Trophoblast cell (in vitro differentiated cells and primary cell): ENCODE data around the gene UBE3A.

Experiments used
- DNase-seq, 2 donors: peaks; one replicate each; pipeline ENCODE4 v3.0.0-alpha.2; 2016
- H2AFZ ChIP-seq: 2 replicates; pipeline ENCODE4 v1.6.1; 2013; ENCODE audit warnings: low read length, moderate library complexity, mild to moderate bottlenecking; ENCODE audit not compliant: insufficient read depth, poor library complexity
- H2AK5ac ChIP-seq: 2 replicates; pipeline ENCODE4 v1.6.1; 2013; ENCODE audit warnings: mild to moderate bottlenecking, low read length
- H2BK120ac ChIP-seq: 2 replicates; pipeline ENCODE4 v1.6.1; 2013; ENCODE audit warnings: low read length, mild to moderate bottlenecking, moderate library complexity; ENCODE audit not compliant: insufficient read depth, poor library complexity
- H2BK12ac ChIP-seq: 2 replicates; pipeline ENCODE4 v1.6.1; 2013; ENCODE audit warnings: mild to moderate bottlenecking, low read length, moderate library complexity
- H2BK5ac ChIP-seq: 2 replicates; pipeline ENCODE4 v1.6.1; 2013; ENCODE audit warnings: low read length, low read depth, moderate library complexity, mild to moderate bottlenecking; ENCODE audit not compliant: poor library complexity
- H3K14ac ChIP-seq: 2 replicates; pipeline ENCODE4 v1.6.1; 2013; ENCODE audit warnings: mild to moderate bottlenecking, low read length
- H3K18ac ChIP-seq: 2 replicates; pipeline ENCODE4 v1.6.1; 2013; ENCODE audit warnings: mild to moderate bottlenecking, low read length
- H3K23ac ChIP-seq: 2 replicates; pipeline ENCODE4 v1.6.1; 2013; ENCODE audit warnings: low read length
- H3K27ac ChIP-seq: 2 replicates; pipeline ENCODE4 v1.5.1; 2013; ENCODE audit warnings: low read depth, mild to moderate bottlenecking, inconsistent platforms, low read length, moderate library complexity
- H3K27me3 ChIP-seq: 2 replicates; pipeline ENCODE4 v1.6.1; 2013; ENCODE audit warnings: inconsistent platforms, mild to moderate bottlenecking, low read length, moderate library complexity; ENCODE audit not compliant: insufficient read depth
- H3K36me3 ChIP-seq, 2 experiments: 1 replicate in 1 of 2; 2 replicates in 1 of 2; pipeline ENCODE4 v1.6.1; 2013; ENCODE audit warnings: low read length in 2 of 2, mild to moderate bottlenecking in 2 of 2, moderate library complexity in 1 of 2; ENCODE audit not compliant: insufficient read depth in 2 of 2, control insufficient read depth in 1 of 2
- H3K4ac ChIP-seq: 2 replicates; pipeline ENCODE4 v1.6.1; 2013; ENCODE audit warnings: low read depth, mild to moderate bottlenecking, low read length, moderate library complexity
- H3K4me1 ChIP-seq, 2 experiments: 1 replicate in 1 of 2; 2 replicates in 1 of 2; pipeline ENCODE4 v1.6.1; 2013; ENCODE audit warnings: low read length in 2 of 2, mild to moderate bottlenecking in 2 of 2, moderate library complexity in 1 of 2; ENCODE audit not compliant: insufficient read depth in 2 of 2, control insufficient read depth in 1 of 2
- H3K4me2 ChIP-seq: 2 replicates; pipeline ENCODE4 v1.6.1; 2013; ENCODE audit warnings: inconsistent platforms, mild to moderate bottlenecking, low read length, moderate library complexity
- H3K4me3 ChIP-seq: 2 replicates; pipeline ENCODE4 v1.5.1; 2013; ENCODE audit warnings: mild to moderate bottlenecking, low read depth, low read length, inconsistent platforms
- H3K79me1 ChIP-seq: one replicate; pipeline ENCODE4 v1.6.1; 2013; ENCODE audit warnings: low read length
- H3K79me2 ChIP-seq: 2 replicates; pipeline ENCODE4 v1.6.1; 2013; ENCODE audit warnings: low read length, mild to moderate bottlenecking; ENCODE audit not compliant: control insufficient read depth, insufficient read depth, poor library complexity
- H3K9ac ChIP-seq: 2 replicates; pipeline ENCODE4 v1.6.1; 2013; ENCODE audit warnings: mild to moderate bottlenecking, low read length
- H3K9me3 ChIP-seq: 2 replicates; pipeline ENCODE4 v1.6.1; 2013; ENCODE audit warnings: low read depth, mild to moderate bottlenecking, control low read depth, inconsistent platforms, low read length; ENCODE audit not compliant: insufficient read depth
- H4K12ac ChIP-seq: 2 replicates; pipeline ENCODE4 v1.6.1; 2013; ENCODE audit warnings: low read depth, mild to moderate bottlenecking, low read length, moderate library complexity
- H4K8ac ChIP-seq: 2 replicates; pipeline ENCODE4 v1.6.1; 2013; ENCODE audit warnings: low read depth, mild to moderate bottlenecking, low read length, moderate library complexity
- H4K91ac ChIP-seq: one replicate; pipeline ENCODE4 v1.6.1; 2013; ENCODE audit warnings: low read depth, mild to moderate bottlenecking, low read length, moderate library complexity
- WGBS: extraction: QIAGEN DNeasy Blood & Tissue Kit; methylation state at CpG from one replicate; pipeline ENCODE4 v1.1.7; 2013; ENCODE audit warnings: missing lambda C conversion rate; ENCODE audit not compliant: insufficient read length, insufficient coverage; ENCODE audit errors: extremely low coverage; 5-methylcytosine and 5-hydroxymethylcytosine counted together

UBE3A gene

DNA sequence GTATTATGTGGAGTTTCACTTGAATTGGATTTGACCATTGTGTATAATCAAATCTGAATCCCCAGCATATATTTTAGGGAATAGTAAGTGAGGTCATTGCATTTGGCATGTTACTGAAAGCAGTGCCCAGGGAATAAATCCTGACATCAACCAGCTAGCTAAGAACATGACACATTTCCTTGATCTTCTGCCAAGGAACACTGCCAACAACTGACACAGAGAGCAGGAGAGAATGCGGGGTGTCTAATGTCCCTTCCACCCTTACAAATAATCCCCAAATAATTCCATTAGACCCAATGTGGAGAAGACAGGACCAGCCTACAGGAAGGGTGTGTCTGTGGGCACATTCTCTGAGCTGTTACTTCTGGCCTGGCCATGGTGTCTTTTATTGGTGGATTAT, 30.6 kb upstream of the UBE3A start:
- no peak overlapping the region for H4K8ac ChIP-seq
- H3K9me3 ChIP-seq = peaks cover 1% of the 10 kb centered on the region
- no peak overlapping the region for H3K23ac ChIP-seq
- H3K14ac ChIP-seq = no peak overlapping the region
- H4K12ac ChIP-seq = no peak overlapping the region
- no peak overlapping the region for H2BK120ac ChIP-seq
- no peak overlapping the region for H2BK12ac ChIP-seq
- H3K4me3 ChIP-seq = no peak overlapping the region
- H3K4me2 ChIP-seq = no peak overlapping the region
- no peak overlapping the region for H3K27ac ChIP-seq
- H2AFZ ChIP-seq = no peak overlapping the region
- no peak overlapping the region for H3K9ac ChIP-seq
- H3K79me2 ChIP-seq = no peaks in the 10 kb centered on the region
- H3K18ac ChIP-seq = no peak overlapping the region
- no peak overlapping the region for H4K91ac ChIP-seq
- no peaks in the 10 kb centered on the region for H3K4me1 ChIP-seq
- H3K4ac ChIP-seq = no peak overlapping the region
- no CpG with 5 or more reads among the region's 1 CpG for WGBS
- H2AK5ac ChIP-seq = no peak overlapping the region
- H3K36me3 ChIP-seq = no peaks in the 10 kb centered on the region
- no peak overlapping the region for H2BK5ac ChIP-seq
- no peaks in the 10 kb centered on the region for H3K79me1 ChIP-seq
- H3K27me3 ChIP-seq = no peaks in the 10 kb centered on the region
- no peak for DNase-seq

DNA sequence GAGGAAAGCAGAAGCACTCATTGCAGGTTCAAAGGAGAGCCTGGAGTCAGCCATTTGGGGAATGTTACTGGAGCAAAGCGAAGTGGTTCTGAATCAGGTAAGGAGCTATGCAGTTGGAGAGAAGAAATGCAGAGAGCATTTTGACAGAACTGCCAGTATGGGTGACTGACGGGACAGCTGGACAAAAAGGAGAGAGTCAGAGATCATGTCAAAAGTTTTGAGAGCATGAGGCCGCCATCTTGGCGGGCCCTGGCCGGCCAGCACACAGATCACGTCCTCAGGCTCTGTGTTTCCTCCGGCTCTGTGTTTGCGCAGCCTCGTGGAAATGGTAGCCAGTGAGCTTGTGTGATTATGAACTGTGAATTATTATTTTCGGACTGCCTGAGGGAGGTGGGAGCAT, 29.8 kb upstream of the UBE3A start:
- H3K4me2 ChIP-seq = no peak overlapping the region
- no peaks in the 10 kb centered on the region for H3K27me3 ChIP-seq
- H2AFZ ChIP-seq = no peak overlapping the region
- no peak overlapping the region for H3K4me3 ChIP-seq
- no peak overlapping the region for H4K8ac ChIP-seq
- no peak overlapping the region for H3K14ac ChIP-seq
- DNase-seq = peak in 1 of 2 donors; percentile 27
- H3K4me1 ChIP-seq = no peaks in the 10 kb centered on the region
- H2BK5ac ChIP-seq = no peak overlapping the region
- H3K9ac ChIP-seq = no peak overlapping the region
- no peaks in the 10 kb centered on the region for H3K79me1 ChIP-seq
- WGBS = no CpG with 5 or more reads among the region's 10 CpGs
- H2BK120ac ChIP-seq = no peak overlapping the region
- no peak overlapping the region for H4K91ac ChIP-seq
- H3K18ac ChIP-seq = no peak overlapping the region
- no peak overlapping the region for H4K12ac ChIP-seq
- no peaks in the 10 kb centered on the region for H3K36me3 ChIP-seq
- H3K9me3 ChIP-seq = peaks cover 1% of the 10 kb centered on the region
- no peak overlapping the region for H3K23ac ChIP-seq
- no peak overlapping the region for H2BK12ac ChIP-seq
- H3K79me2 ChIP-seq = no peaks in the 10 kb centered on the region
- H3K4ac ChIP-seq = no peak overlapping the region
- no peak overlapping the region for H2AK5ac ChIP-seq
- H3K27ac ChIP-seq = no peak overlapping the region

DNA sequence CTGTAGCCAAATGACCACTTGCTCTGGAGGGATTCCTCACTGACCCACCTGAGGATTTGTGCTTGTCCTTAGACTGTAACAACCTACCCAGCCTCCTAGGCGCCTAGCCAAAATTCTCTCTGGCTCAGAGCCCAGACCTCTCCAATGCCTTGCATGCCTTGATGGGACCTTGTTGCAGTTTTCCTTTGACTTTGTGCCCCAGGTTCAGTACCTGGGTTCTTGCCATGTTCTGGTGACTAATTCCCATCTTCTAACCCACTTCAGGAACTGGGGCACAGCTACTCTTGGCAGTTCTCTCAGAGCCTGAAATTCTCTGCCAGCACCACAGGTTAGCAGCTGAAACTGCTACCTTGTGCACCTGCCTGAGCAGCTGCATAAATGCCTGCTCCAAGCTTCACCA, 27.0 kb upstream of the UBE3A start:
- Histone ChIP-seq H2BK12ac (no peak overlapping the region), H3K36me3 (no peaks in the 10 kb centered on the region), H3K4ac (no peak overlapping the region), H3K4me3 (no peak overlapping the region), H3K4me1 (no peaks in the 10 kb centered on the region), H3K79me1 (no peaks in the 10 kb centered on the region), H3K27ac (no peak overlapping the region), H3K23ac (no peak overlapping the region), H2BK5ac (no peak overlapping the region), H3K9me3 (no peaks in the 10 kb centered on the region), H2AFZ (no peak overlapping the region), H3K9ac (no peak overlapping the region), H2AK5ac (no peak overlapping the region), H3K4me2 (no peak overlapping the region), H3K14ac (no peak overlapping the region), H4K12ac (no peak overlapping the region), H4K8ac (no peak overlapping the region), H4K91ac (no peak overlapping the region), H2BK120ac (no peak overlapping the region), H3K27me3 (no peaks in the 10 kb centered on the region), H3K79me2 (no peaks in the 10 kb centered on the region), H3K18ac (no peak overlapping the region)
- WGBS = no CpG with 5 or more reads among the region's 1 CpG
- no peak for DNase-seq

DNA sequence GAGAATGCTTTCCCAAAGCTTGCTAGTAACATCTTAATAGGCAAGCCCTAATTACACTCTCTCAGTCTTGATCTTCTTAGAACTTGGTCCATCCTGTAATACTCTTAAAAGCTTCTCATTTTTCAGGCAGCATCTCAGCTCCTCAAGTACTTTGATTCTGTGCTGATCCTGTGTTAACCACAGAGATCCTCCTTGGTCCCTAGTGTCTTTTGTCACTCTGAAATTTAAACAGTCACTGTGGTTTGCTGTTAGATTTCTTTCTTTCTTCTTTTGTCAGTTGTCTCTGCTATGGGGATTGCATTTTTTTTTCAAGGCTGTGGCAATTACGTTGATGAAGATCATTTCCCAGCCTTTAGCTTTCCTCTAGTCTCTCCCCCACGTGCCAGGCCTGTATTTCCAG, 26.0 kb upstream of the UBE3A start:
- H3K79me2 ChIP-seq = no peaks in the 10 kb centered on the region
- no peak overlapping the region for H3K23ac ChIP-seq
- H3K9ac ChIP-seq = no peak overlapping the region
- H3K27ac ChIP-seq = no peak overlapping the region
- no peak overlapping the region for H3K4me2 ChIP-seq
- no peaks in the 10 kb centered on the region for H3K79me1 ChIP-seq
- H4K8ac ChIP-seq = no peak overlapping the region
- no peaks in the 10 kb centered on the region for H3K27me3 ChIP-seq
- WGBS = no CpG with 5 or more reads among the region's 2 CpGs
- no peak overlapping the region for H3K18ac ChIP-seq
- H4K91ac ChIP-seq = no peak overlapping the region
- H2AK5ac ChIP-seq = no peak overlapping the region
- no peak overlapping the region for H4K12ac ChIP-seq
- no peaks in the 10 kb centered on the region for H3K36me3 ChIP-seq
- no peak overlapping the region for H2BK120ac ChIP-seq
- no peak overlapping the region for H3K4ac ChIP-seq
- no peak overlapping the region for H3K4me3 ChIP-seq
- H2BK5ac ChIP-seq = no peak overlapping the region
- no peak overlapping the region for H2AFZ ChIP-seq
- H3K4me1 ChIP-seq = no peaks in the 10 kb centered on the region
- no peaks in the 10 kb centered on the region for H3K9me3 ChIP-seq
- H2BK12ac ChIP-seq = no peak overlapping the region
- no peak overlapping the region for H3K14ac ChIP-seq
- no peak for DNase-seq
